Amygdala (tissue), 56 donors: ENCODE measurements around the gene ARVCF.
"Not testable (repeated sequence)": the region's sequence is repeated elsewhere in the genome, so short reads cannot be mapped to it uniquely, and the experiment has no call there.

ENCODE experiments used
- DNase-seq, 56 donors: peaks; one replicate each; lab custom pipeline; 2025; lab: John Stamatoyannopoulos, UW

The ARVCF gene

GRCh38 chr22:19928207-19928606, 88.4 kb downstream of the ARVCF start:
- DNase-seq: no peak

DNA sequence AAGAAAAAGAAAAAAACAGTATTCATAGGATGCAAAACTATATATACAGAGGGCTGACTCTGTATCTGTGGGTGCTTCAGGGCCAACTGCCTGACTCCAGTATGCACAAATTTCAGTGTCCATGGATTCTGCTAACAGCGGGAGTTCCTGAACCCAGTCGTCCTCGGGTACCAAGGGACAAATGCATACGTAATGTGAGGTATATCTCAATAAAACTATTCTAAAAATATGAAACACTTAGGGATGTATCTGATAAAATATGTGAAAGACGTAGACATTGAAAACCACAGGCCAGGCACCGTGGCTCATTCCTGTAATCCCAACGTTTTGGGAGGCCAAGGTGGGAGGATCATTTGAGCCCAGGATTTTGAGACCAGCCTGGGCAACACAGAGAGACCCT, 88.9 kb downstream of the ARVCF start:
- no peak for DNase-seq

DNA sequence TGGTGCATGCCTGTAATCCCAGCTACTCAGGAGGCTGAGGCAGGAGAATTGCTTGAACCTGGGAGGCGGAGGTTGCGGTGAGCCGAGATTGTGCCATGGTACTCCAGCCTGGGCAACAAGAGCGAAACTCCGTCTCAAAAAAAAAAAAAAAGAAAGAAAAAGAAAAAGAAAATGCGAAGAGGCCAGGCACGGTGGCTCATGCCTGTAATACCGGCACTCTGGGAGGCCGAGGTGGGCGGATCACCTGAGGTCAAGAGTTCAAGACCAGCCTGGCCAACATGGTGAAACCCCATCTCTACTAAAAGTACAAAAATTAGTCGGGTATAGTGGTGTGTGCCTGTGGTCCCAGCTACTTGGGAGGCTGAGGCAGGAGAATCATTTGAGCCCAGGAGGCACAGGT, 90.6 kb downstream of the ARVCF start:
- DNase-seq: not testable (repeated sequence)

- no peak for DNase-seq
Measured at GRCh38 chr22:19923914-19924513, 92.6 kb downstream of the ARVCF start.

- no peak for DNase-seq
Measured at GRCh38 chr22:19921544-19922081, 95.0 kb downstream of the ARVCF start.
